Measurements from ENCODE around the gene RIMS3.
"Not testable (repeated sequence)": the region's sequence is repeated elsewhere in the genome, so short reads cannot be mapped to it uniquely, and the experiment has no call there.

RIMS3 gene

GRCh38 chr1:40593449-40594186, 71.9 kb downstream of the RIMS3 start:
- H3K4me3 ChIP-seq (ENCODE audit: low read depth, low read length), result no peak overlapping the region
- TF ChIP-seq, protein P1, sequence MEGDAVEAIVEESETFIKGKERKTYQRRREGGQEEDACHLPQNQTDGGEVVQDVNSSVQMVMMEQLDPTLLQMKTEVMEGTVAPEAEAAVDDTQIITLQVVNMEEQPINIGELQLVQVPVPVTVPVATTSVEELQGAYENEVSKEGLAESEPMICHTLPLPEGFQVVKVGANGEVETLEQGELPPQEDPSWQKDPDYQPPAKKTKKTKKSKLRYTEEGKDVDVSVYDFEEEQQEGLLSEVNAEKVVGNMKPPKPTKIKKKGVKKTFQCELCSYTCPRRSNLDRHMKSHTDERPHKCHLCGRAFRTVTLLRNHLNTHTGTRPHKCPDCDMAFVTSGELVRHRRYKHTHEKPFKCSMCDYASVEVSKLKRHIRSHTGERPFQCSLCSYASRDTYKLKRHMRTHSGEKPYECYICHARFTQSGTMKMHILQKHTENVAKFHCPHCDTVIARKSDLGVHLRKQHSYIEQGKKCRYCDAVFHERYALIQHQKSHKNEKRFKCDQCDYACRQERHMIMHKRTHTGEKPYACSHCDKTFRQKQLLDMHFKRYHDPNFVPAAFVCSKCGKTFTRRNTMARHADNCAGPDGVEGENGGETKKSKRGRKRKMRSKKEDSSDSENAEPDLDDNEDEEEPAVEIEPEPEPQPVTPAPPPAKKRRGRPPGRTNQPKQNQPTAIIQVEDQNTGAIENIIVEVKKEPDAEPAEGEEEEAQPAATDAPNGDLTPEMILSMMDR (IDR thresholded peaks at IDR 0.05; ENCODE audit: low read depth, low read length, missing control alignments), result no peak
- in situ Hi-C loops (cut with HindIII; ENCODE audit: low sequenced_read_pairs), result no loop called here
- DNase-seq (ENCODE audit: low read depth), result no peak

DNA sequence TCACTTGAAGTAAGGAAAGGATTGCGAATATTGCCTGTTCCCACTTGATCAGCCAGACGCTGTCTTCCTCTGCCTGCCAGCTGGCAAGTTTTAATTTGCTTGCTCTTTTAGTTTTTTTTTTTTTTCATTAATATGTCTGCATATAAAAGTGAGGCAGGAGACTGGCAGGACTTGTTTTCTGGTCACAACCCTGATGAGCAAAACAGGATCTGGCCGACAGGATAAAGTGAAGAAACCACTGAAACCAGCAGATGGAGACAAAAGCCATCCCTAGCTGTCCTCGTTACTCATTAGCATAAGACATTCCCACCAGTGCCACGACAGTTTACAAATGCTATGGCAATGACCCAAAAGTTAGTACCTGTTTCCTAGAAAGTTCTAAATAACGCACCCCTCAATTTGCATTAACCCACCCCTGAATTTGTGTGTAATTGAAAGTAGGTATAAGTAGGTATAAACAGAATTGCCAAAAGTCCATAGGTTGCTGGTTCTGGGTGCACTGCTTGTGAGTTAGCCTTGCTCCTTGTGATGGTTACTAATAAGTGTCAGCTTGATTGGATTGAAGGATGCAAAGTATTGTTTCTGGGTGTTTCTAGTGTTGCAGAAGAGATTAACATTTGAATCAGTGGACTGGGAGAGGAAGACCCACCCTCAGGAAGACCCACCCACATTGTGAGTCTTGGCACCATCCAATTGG, 73.2 kb downstream of the RIMS3 start:
- DNase-seq (ENCODE audit: low read depth), result no peak
- no peak overlapping the region for H3K4me3 ChIP-seq (ENCODE audit: low read depth, low read length)
- TF ChIP-seq, protein P1 (IDR thresholded peaks at IDR 0.05; ENCODE audit: low read depth, low read length, missing control alignments), result peak; percentile 60
- in situ Hi-C loops (cut with HindIII; ENCODE audit: low sequenced_read_pairs), result no loop called here

DNA sequence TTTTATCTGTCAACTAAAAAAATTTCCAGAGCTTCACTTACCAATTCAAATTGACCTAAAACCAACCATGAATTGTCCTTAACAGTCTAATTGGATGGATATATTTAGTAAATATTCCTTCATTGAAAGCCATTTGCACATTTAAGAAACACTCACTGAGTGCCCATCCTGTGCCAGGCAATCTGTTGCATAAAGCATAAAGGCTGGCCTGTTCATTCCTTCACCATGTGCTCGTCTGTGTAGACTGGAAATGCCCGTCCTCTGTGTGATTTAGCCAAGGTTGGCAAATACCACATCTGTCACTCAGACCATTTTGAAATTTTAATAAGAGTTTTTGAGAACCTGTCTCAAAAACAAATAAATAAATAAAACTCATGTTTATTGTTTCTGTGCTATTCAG, 76.9 kb downstream of the RIMS3 start:
- in situ Hi-C loops (cut with HindIII; ENCODE audit: low sequenced_read_pairs), result no loop called here
- H3K4me3 ChIP-seq (ENCODE audit: low read depth, low read length), result no peak overlapping the region
- TF ChIP-seq, protein P1 (IDR thresholded peaks at IDR 0.05; ENCODE audit: low read depth, low read length, missing control alignments), result no peak
- DNase-seq (ENCODE audit: low read depth), result no peak

DNA sequence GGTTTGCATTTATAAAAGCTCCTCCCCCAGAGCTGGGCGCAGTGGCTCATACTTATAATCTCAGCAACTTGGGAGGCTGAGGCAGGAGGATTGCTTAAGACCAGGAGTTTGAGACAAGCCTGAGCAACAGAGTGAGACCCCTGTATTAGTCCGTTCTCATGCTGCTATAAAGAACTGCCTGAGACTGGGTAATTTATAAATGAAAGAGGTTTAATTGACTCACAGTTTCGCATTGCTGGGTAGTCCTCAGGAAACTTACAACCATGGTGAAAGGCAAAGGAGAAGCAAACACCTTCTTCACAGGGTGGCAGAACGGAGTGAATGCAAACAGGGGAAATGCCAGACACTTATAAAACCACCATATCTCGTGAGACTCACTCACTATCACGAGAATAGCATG, 81.5 kb downstream of the RIMS3 start:
- in situ Hi-C loops (cut with HindIII; ENCODE audit: low sequenced_read_pairs), result no loop called here
- TF ChIP-seq, protein P1 (IDR thresholded peaks at IDR 0.05; ENCODE audit: low read depth, low read length, missing control alignments), result no peak
- no peak overlapping the region for H3K4me3 ChIP-seq (ENCODE audit: low read depth, low read length)
- no peak for DNase-seq (ENCODE audit: low read depth)

GRCh38 chr1:40582116-40582515, 83.4 kb downstream of the RIMS3 start:
- H3K4me3 ChIP-seq (ENCODE audit: low read depth, low read length), result no peak overlapping the region
- in situ Hi-C loops (cut with HindIII; ENCODE audit: low sequenced_read_pairs), result no loop called here
- TF ChIP-seq, protein P1 (IDR thresholded peaks at IDR 0.05; ENCODE audit: low read depth, low read length, missing control alignments), result no peak
- DNase-seq (ENCODE audit: low read depth), result peak; percentile 57

GRCh38 chr1:40575336-40575735, 90.1 kb downstream of the RIMS3 start:
- in situ Hi-C loops (cut with HindIII; ENCODE audit: low sequenced_read_pairs), result no loop called here

GRCh38 chr1:40574805-40575204, 90.7 kb downstream of the RIMS3 start:
- in situ Hi-C loops (cut with HindIII; ENCODE audit: low sequenced_read_pairs); DNase-seq (ENCODE audit: low read depth); H3K4me3 ChIP-seq (ENCODE audit: low read depth, low read length): not testable (repeated sequence)

More at GRCh38 chr1:40575336-40575735, 90.1 kb downstream of the RIMS3 start:
- H3K4me3 ChIP-seq (ENCODE audit: low read depth, low read length), result no peak overlapping the region
- TF ChIP-seq, protein P1 (IDR thresholded peaks at IDR 0.05; ENCODE audit: low read depth, low read length, missing control alignments), result no peak
- no peak for DNase-seq (ENCODE audit: low read depth)
